Lung microvascular endothelial cell (primary cell): ENCODE data around the gene SRP54. TPM values are rescaled to one million over a fixed set of nuclear protein-coding genes. Genes with fewer than 3 reads are reported as not detected.
"Not testable (repeated sequence)": the region's sequence is repeated elsewhere in the genome, so short reads cannot be mapped to it uniquely, and the experiment has no call there.

Source experiments
- DNase-seq, 2 donors: peaks; one replicate each; pipeline versions ENCODE4 v3.0.0 to v3.0.0-alpha.2; 2010; ENCODE audit warnings: low read depth in 2 of 2
- total RNA-seq: library from RNA; depleted of rRNA; stranded (reverse); fragments of >200 nt; gene quantifications from 2 replicates; pipeline ENCODE4 v1.2.1, GENCODE V29; 2014

The SRP54 gene
- 44.9 and 51.0 TPM in 2 replicates for total RNA-seq

DNA sequence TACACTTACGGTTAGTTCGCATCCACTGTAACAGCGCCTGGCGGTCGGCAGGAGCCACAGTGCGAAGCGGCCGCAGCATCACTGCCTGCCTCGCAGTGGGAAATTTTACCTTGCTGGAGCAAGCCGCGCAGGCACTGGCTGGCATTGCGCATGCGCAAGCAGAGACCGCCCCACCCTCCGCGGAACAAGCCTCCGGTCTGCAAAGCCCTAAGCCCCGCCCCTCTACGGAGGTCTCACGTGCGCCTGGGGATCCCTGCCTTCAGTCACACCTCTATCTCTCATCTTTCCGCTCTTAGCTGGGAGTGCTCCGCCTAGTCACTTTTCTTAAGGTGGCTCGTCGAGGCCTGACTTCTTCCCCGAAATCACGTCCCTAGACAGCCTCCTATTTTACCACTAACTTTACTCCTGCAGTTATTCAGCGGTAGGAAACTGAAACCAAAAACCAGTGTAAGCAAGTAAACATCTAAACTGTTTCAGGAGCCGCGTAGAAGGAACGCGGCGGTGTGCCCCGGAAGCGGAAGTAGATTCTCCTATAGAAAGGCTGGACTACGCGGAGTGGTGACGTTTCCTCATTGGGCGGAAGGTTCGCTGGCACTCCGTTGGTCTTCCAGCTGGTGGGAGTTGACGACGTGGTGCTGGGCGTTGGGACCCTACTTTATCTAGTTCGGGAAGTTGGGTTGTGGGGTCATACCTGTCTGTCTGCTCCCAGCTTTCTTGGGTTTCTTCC lies at the start of gene SRP54:
Gene SRP54 (plus strand): TSS at position 572 of the 727 bp plus-strand sequence. CDS start 13,718 bp downstream, outside the sequence.
- peak; percentile 99 to 100 for DNase-seq

DNA sequence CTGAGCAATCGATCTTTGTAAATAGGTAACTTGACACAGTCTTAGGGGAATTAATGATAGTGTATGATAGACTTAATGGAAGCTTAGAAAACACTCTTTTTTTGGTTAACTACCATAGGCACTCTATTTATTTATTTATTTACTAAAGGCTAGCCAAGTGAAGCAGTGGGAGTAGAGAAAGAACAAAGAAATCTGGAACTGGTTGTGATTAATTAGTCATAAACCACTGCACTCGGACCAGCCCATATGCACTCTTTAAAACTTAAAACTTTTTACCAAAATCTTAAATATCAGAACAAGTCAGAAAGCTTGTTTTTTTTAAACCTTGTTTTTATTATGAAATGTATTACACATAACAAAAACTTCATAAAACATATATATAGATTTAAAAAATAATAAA lies 49.5 kb upstream of the SRP54 start:
- no peak for DNase-seq

DNA sequence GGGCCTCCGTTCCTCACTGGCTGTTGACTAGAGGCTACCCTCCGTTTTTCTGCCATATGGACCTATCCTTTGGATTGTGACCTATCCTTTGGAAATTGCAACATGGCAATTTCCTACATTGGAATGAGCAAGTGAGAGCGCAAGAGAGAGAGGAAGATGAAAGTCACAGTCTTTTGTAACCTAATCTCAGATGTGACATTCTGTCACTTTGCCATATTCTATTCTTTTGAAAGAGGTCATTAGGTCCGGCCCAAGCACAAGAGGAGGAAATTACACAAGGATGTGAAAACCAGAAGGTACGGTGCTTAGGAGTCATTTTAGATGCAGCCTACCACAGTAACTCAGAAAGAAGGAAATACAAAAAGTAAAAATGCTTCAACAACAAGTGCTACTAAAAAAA lies 47.3 kb upstream of the SRP54 start:
- DNase-seq = peak; percentile 10 to 35

DNA sequence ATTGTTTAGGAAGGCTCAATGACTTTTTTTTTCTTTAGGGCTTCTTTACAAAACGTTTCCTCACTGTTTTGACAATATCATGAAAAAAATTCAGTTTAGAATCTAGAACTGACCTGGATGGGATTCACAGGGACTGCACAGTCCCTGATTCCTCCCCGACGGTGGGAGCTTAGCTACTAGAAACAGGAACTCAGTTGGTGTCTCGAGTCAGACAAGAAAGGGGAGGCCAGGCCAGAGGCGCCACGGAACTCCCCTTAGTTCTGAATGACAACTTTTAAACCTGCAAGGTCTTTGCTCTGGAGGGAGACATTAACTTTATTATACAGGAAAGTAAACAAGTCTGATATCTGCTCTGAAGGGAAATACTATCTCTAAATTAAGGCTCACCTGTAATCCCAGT lies 45.4 kb upstream of the SRP54 start:
- DNase-seq = no peak

DNA sequence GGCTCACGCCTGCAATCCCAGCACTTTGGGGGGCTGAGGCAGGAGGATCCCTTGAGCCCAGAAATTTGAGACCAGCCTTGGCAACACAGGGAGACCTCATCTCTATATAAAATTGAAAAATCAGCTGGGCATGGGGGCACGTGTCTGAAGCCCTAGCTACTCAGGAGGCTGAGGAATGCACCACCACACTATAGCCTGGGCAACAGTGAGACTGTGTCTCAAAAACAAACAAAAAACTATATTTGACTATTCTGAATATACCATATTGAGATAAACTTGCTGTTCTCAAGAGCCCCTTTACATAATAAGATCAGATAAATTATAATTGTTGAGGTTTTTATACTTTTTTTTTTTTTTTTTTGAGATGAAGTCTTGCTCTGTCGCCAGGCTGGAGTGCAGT lies 44.9 kb upstream of the SRP54 start:
- DNase-seq = no peak

DNA sequence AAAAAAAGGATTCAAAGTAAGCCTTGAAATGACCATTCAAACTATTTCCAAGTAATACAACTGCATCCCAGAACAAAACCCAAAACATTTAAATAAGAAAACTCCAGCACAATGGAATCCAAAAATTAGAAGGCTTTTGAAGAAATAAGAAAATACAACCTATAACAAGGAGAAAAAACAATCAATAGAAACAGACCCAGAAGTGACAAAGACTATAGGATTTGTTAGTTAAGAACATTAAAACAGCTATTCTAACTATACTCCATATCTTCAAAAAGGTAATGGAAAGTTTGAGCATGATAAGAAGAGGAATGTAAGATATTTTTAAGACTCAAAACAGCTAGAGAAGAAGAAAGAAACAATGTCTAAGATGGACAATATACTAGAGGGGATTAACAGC lies 39.3 kb upstream of the SRP54 start:
- DNase-seq = no peak

DNA sequence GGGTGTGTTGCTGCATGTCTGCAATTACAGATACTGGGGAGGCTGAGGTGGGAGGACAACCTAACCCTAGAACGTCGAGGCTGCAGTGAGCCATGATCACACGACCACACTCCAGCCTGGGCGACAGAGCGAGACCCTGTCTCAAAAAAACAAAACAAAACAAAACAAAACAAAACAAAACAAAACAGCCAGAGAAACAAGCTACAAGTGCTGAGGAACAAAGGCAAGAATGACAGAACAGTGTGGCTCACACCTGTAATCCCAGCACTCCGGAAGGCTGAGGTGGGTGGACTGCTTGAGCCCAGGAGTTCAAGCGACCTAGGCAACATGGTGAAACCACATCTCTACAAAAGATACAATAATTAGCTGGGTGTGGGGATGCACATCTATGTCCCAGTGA lies 38.0 kb upstream of the SRP54 start:
- no peak for DNase-seq

DNA sequence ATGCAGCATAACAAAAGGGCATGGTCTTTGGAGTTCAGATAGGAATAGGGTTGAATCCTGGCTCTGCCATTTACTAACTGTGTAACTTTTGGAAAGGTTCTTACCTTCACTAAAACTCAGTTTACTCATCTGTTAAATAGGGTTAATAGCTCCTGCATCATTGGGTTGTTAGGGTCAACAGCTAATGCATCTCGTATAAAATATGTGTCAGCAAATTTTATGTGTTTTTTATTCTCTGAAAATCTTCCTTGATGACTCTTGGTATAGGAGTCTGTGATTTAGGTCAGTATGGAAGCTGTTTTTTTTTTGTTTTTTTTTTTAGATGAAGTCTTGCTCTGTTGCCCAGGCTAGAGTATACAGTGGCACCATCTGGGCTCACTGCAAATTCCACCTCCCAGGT lies 36.1 kb upstream of the SRP54 start:
- no peak for DNase-seq

DNA sequence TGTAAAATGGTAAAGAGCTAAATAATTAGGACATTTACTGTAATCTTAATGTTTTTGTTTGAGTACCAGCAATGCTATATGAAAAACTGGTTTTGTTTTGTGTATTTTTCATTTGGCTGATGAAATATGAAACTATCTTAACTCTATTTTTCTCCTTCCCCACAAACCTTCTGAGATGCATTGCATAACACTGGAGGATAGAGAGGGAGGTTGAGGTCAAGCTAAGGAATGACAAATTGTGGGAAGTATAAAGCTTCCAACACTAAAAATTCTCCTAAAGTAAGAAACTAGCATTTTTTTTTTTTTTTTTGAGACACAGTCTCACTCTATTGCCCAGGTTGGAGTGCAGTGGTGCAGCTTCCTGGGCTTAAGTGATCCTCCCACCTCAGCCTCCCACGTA lies 31.5 kb upstream of the SRP54 start:
- no peak for DNase-seq

DNA sequence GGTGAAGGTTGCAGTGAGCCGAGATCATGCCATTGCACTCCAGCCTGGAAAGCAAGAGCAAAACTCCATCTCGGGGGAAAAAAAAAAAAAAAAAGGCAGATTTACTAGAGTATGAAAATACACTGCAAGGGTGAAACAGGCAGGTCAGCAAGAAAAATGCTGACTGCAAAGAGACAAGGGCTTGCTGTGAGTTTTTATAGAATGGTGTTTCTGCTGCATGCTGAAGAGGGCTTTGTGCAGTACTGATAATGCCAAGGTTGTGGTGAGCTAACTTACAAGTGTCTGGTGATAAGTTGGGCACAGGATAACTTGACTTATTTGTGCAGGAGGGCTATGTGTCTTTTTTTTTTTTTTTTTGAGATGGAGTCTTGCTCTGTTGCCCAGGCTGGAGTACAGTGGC lies 25.9 kb upstream of the SRP54 start:
- no peak for DNase-seq

DNA sequence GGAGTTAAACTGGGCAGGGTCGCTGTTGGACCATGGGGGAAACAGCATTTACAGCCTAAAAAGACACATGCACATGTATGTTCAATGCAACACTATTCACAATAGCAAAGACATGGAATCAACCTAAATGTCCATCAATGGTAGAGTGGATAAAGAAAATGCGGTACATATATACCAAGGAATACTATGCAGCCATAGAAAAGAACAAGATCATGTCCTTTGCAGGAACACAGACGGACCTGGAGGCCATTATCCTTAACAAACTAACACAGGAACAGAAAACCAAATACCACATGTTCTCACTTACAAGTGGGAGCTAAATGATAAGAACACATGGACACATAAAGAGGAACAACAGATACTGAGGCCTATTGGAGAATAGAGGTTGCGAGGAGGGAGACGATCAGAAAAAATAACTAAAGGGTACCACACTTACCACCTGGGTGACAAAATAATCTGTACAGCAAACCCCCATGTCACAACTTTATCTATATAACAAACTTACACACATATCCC lies 25.0 kb upstream of the SRP54 start:
- no peak for DNase-seq

DNA sequence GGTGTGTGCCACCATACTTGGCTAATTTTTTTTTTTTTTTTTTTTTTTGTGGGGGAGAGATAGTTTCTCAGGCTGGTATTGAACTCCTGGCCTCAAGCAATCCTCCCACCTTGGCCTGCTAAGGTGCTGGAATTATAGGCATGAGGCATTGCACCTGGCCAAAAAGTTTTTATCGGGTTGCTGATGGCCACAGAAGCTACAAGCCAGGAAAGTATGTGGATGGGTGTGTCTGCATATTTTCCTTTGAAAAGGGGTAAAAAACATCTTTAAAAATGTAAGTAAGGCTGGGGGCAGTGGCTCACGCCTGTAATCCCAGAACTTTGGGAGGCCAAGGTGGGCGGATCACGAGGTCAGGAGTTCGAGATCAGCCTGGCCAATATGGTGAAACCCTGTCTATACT lies 20.7 kb upstream of the SRP54 start:
- not testable (repeated sequence) for DNase-seq

DNA sequence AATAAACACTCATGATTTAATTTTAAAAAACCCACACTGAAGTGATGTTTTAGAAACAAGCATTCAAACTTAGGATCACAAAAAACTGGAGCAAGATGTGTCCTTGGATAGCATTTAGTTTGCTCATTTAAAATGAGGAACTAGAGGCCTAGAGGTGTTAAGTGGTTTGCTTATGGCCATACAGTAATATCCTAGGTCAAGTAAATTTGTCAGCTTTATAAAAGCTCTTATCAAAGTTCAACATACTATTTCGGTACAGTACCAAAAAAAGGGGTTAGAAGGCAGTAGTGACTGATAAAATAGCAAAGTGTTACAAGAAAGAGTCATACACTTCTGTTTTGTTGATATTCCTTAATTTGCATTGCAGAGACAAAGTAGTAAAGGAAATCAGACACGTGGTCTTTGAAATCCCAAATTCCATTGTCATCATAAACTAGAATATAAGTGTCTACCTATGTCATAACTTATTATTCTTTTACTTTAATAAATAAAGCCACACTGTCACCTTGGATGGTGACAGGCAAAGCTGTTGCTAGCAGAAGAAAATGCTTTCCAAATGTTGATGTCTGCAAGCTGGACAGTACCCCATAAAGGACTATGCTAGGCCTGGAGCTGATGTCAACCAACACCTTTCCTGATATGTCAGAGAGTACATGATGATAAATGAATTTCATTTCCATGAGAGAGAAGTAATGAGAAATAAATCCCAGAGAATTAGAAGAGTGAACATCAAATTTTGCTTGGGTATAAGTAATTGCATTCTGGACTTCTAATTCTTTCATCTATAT lies 17.6 kb upstream of the SRP54 start:
- DNase-seq = no peak

DNA sequence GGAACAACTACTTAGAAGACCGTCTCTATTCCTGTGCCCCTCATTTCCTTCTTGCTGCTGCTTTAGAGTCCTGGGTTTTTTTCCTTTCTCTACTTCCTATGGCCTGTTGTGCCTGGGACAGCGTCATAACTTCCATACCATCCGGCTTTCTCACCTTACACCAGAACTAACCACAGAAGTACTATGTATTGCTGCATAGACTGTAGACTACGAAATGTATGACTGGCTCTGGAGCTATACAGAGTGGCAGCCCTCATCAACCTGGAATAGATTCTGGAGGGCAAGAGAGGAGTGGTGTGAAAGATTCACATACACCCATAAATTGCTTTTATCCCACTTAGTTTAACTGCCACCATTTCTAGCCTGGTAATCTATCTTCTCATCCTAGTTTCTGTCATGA lies 16.9 kb upstream of the SRP54 start:
- no peak for DNase-seq

DNA sequence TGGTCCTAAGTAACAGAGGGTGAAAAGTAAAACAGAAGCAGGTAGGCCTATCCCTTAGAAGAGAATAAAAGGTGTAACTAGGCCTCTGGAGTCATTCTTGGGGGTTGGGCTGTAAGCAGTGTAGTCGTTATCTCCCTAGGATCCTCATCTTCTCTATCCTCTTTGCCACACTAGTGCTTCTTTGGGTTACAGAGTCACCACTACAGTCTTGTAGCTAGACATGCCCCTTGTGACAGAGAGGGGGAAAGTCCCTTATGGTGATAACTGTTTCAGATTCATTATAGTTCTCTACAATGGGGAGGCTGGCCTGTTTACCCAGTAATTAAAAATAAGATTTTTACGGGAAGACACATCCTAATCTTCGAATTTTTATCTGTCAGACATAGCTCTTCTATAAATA lies 16.4 kb upstream of the SRP54 start:
- no peak for DNase-seq

DNA sequence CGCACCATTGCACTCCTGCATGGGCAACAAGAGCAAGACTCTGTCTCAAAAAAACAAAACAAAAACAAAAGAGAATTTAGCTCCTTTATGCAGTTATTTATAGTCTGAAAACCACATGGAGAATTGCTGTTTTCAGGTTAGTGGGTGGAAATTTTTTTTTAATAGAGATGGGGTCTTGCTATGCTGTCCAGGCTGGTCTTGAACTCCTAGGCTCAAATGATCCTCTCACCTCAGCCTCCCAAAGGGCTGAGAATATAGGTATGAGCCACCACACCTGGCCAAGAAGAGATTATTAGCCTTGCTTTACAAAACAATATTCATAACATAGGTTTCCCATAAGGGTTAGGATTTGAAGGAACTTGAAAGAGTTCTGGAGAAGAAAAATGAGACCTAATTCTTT lies 12.1 kb upstream of the SRP54 start:
- DNase-seq = no peak

DNA sequence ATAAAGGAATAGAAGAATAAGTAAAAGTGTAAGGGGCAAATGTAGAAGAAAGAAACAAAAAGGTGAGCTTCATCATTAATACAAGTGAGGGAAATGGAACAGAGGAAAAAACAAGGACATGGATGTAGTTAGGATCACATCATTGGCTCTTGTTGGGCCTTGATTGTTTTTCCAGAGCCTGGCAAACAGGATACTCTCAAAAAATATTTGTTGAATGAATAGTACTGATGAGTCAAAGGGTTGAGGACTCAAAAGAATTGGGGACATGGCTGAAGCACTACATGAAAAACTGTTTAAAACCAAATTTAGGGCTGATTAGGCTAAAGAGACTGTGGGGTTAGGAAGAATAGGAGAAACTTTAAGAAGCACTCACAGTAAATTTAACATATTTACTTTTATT lies 11.4 kb upstream of the SRP54 start:
- DNase-seq = peak; percentile 39 to 46

DNA sequence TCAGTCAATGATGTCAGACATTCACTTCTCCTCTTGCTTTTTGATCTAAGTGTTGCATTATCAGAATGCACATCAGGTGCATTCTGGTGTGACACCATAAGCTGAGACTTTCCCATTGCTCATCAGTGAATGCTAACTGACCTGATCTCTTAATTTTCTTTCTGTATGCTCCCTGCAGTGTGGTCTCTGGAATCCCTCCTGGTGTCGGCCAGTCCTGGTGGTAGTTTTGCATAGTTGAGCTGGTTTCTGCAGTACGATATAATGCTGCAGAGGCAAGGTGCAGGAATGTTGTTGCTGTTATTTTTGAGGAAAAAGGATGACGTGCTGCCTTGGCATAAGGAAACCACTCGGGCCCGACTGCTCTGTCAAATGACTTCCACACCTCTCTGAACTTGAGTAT lies 11.0 kb upstream of the SRP54 start:
- peak in 1 of 2 donors; percentile 7 for DNase-seq

DNA sequence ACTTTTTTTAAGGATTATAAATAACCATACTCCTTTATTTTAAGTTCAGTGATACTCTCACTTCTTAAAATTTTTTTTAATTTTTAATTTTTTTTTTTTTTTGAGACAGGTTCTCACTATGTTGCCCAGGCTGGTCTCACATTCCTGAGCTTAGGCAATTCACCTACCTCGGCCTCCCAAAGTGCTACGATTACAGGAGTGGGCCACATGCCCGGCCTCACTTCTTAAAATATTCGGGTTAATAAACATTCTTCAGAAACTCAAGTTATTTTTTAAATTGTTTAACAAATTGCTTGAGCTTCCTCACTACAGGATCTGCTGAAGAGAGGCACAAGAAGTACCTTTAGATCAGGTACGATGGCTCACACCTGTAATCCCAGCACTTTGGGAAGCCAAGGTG lies 4.3 kb upstream of the SRP54 start:
- no peak for DNase-seq

DNA sequence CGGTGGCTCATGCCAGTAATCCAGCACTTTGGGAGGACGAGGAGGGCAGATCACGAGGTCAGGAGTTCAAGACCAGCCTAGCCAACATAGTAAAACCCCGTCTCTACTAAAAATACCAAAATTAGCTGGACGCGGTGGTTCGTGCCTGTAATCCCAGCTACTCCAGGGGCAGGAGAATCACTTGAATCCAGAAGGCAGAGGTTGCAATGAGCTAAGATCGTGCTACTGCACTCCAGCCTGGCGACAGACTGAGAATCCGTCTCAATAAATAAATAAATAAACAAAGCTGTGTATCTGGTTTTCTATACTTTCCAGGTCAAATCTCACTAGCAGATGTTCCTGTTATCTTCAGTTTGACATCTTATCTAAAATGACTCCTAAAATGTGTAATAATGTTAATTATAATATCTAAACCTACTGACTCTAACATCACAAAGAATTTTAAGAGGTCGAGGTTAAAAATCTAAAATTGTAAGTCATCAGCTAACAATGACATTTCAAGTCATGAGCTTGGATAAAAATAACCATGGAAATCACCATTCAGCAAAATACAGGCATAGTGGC lies 2.4 kb upstream of the SRP54 start:
- DNase-seq = no peak

DNA sequence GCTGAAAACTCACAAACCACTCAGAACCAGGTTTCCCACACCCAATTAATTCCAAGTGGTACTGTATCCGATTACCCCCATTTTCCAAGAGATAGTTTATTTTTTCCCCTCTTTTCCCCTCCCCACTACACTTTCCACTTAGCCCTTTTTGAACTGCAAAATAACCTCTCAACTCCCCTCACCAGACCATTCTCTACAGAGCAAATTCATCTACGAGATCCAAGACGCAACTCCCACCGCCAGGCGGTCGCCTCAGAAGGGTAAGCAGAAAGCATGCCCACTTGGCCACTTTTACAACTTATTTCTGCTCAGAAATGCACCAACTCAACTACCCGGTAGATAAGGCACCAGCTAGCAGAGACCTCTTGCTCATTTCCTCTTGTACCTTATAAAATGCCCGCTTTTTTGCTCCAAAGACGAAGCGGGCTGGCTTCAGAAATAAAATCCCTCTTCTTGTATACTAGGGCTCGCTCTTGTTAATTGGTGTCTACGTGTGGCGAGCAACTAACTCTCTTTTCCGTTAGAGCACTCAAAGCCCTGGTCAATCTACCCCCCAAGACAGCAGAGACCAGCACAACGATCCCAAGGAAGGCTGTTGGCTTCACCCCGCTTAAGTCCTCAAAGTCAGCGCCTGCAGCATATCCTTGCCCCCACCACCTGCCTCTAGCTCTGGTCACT lies 910 bp upstream of the SRP54 start:
- DNase-seq = peak in 1 of 2 donors; percentile 70
